HepG2 (cell line): ENCODE results near the gene ARHGDIA. TPM values are rescaled to one million over a fixed set of nuclear protein-coding genes. Genes with fewer than 3 reads are reported as not detected.

Experiments
- BRCA1 ChIP-seq: sonication (generic); formaldehyde crosslinking; IDR thresholded peaks from 2 replicates; pipeline ENCODE4 v1.4.0; 2020; ENCODE audit warnings: missing genetic modification reagents
- EHMT2 ChIP-seq: fragments of 200-600 bp; sonication (generic); IDR thresholded peaks from 2 replicates; pipeline ENCODE4 v1.7.0; 2017; ENCODE audit warnings: antibody characterized with exemption, low read depth, low read length, borderline replicate concordance
- ELF4 ChIP-seq: sonication (generic); formaldehyde crosslinking; IDR thresholded peaks from 2 replicates; pipeline ENCODE4 v1.5.0; 2020; ENCODE audit warnings: missing genetic modification reagents, mild to moderate bottlenecking, moderate library complexity, borderline replicate concordance
- HNRNPL ChIP-seq: fragments of 200-400 bp; formaldehyde crosslinking; IDR thresholded peaks from 2 replicates; pipeline ENCODE4 v1.6.1; 2017; ENCODE audit warnings: mild to moderate bottlenecking, low read depth, low read length
- HNRNPLL ChIP-seq: fragments of 200-400 bp; formaldehyde crosslinking; IDR thresholded peaks from 2 replicates; pipeline ENCODE4 v1.6.1; 2017; ENCODE audit warnings: mild to moderate bottlenecking, low read depth, low read length; ENCODE audit not compliant: poor library complexity, severe bottlenecking
- HOXA3 ChIP-seq: sonication (generic); formaldehyde crosslinking; IDR thresholded peaks from 2 replicates; pipeline ENCODE4 v1.5.0; 2020; ENCODE audit warnings: missing genetic modification reagents
- KDM2A ChIP-seq: sonication (generic); formaldehyde crosslinking; IDR thresholded peaks from 2 replicates; pipeline ENCODE4 v1.4.0; 2020; ENCODE audit warnings: low read depth, missing genetic modification reagents, borderline replicate concordance
- KLF16 ChIP-seq, 2 experiments: sonication (generic) in 1 of 2; formaldehyde crosslinking in 1 of 2; IDR thresholded peaks; 2 replicates each; pipeline versions ENCODE4 v1.6.1 to v1.8.0; 2016 to 2023; ENCODE audit warnings: missing genetic modification reagents in 2 of 2, missing compliant biosample characterization in 1 of 2
- MED1 ChIP-seq: sonication (generic); formaldehyde crosslinking; IDR thresholded peaks from 2 replicates; pipeline ENCODE4 v1.4.0; 2020; ENCODE audit warnings: missing genetic modification reagents
- NFIB ChIP-seq: sonication (generic); formaldehyde crosslinking; IDR thresholded peaks from 2 replicates; pipeline ENCODE4 v1.9.0; 2021; ENCODE audit warnings: missing genetic modification reagents, mild to moderate bottlenecking, borderline replicate concordance
- NFIC ChIP-seq: IDR thresholded peaks from 2 replicates; pipeline ENCODE4 v1.6.1; 2012; ENCODE audit warnings: mild to moderate bottlenecking, low read length, inconsistent platforms
- RBFOX2 ChIP-seq: fragments of 200-400 bp; formaldehyde crosslinking; IDR thresholded peaks from 2 replicates; pipeline ENCODE4 v1.6.1; 2017; ENCODE audit warnings: low read depth, mild to moderate bottlenecking, low read length
- RBM22 ChIP-seq: fragments of 200-400 bp; formaldehyde crosslinking; optimal IDR thresholded peaks from 2 replicates; pipeline ENCODE3; 2017; ENCODE audit warnings: mild to moderate bottlenecking, low read length, moderate library complexity
- ZBTB7B ChIP-seq: sonication (generic); formaldehyde crosslinking; IDR thresholded peaks from 2 replicates; pipeline ENCODE4 v1.4.0; 2020; ENCODE audit warnings: missing genetic modification reagents
- ZEB1 ChIP-seq: IDR thresholded peaks from 2 replicates; pipeline ENCODE4 v1.6.1; 2012; ENCODE audit warnings: mild to moderate bottlenecking, low read depth, inconsistent platforms; ENCODE audit not compliant: insufficient replicate concordance
- ZNF414 ChIP-seq: sonication (generic); formaldehyde crosslinking; IDR thresholded peaks from 2 replicates; pipeline ENCODE4 v1.5.0; 2020; ENCODE audit warnings: missing genetic modification reagents
- ZNF441 ChIP-seq: sonication (generic); formaldehyde crosslinking; IDR thresholded peaks from 2 replicates; pipeline ENCODE4 v1.7.0; 2021; ENCODE audit warnings: missing genetic modification reagents, borderline replicate concordance
- ZNF547 ChIP-seq: sonication (generic); formaldehyde crosslinking; IDR thresholded peaks from 2 replicates; pipeline ENCODE4 v1.5.1; 2020; ENCODE audit warnings: mild to moderate bottlenecking, missing genetic modification reagents
- ZNF614 ChIP-seq: IDR thresholded peaks from 2 replicates; pipeline ENCODE4 v1.6.1; 2018; ENCODE audit warnings: missing biosample characterization, missing genetic modification reagents, inconsistent platforms, borderline replicate concordance
- ZNF746 ChIP-seq: sonication (generic); formaldehyde crosslinking; IDR thresholded peaks from 2 replicates; pipeline ENCODE4 v1.8.0; 2022; ENCODE audit warnings: mild to moderate bottlenecking, missing genetic modification reagents
- polyA plus RNA-seq, 8 experiments: library from polyadenylated mRNA; depleted of rRNA in 3 of 8; stranded (reverse) in 7 of 8; unstranded in 1 of 8; fragments of >200 nt; fragmentation: Illumina TruSeq in 4 of 8; extraction: Trizol in 4 of 8; gene quantifications; 2 replicates each; pipeline versions ENCODE4 v1.2.1 to v1.2.3, GENCODE V29; 2011 to 2016; ENCODE audit warnings: low read depth in 4 of 8, missing spikeins in 1 of 8, mixed read lengths in 1 of 8; ENCODE audit not compliant: insufficient read depth in 1 of 8
- total RNA-seq, 5 experiments: library from RNA; depleted of rRNA; stranded (reverse); fragments of >200 nt; fragmentation: Illumina TruSeq; extraction: Trizol; gene quantifications; 2 replicates each; pipeline ENCODE4 v1.2.3, GENCODE V29; 2016; ENCODE audit warnings: low read depth in 1 of 5
- TF ChIP-seq, protein P1 (sequence below): sonication (generic); formaldehyde crosslinking; IDR thresholded peaks from 2 replicates; pipeline ENCODE4 v1.4.0; 2020; ENCODE audit warnings: missing genetic modification reagents
- TF ChIP-seq, protein P2 (sequence below): sonication (generic); formaldehyde crosslinking; IDR thresholded peaks from 2 replicates; pipeline ENCODE4 v1.4.0; 2020; ENCODE audit warnings: missing genetic modification reagents

Gene ARHGDIA
- total and polyA plus RNA-seq, 2 of the 13 experiments (the other 11 are each of a cell fraction or from before 2014, with no cell fraction given), result 40.0 to 64.0 TPM

DNA sequence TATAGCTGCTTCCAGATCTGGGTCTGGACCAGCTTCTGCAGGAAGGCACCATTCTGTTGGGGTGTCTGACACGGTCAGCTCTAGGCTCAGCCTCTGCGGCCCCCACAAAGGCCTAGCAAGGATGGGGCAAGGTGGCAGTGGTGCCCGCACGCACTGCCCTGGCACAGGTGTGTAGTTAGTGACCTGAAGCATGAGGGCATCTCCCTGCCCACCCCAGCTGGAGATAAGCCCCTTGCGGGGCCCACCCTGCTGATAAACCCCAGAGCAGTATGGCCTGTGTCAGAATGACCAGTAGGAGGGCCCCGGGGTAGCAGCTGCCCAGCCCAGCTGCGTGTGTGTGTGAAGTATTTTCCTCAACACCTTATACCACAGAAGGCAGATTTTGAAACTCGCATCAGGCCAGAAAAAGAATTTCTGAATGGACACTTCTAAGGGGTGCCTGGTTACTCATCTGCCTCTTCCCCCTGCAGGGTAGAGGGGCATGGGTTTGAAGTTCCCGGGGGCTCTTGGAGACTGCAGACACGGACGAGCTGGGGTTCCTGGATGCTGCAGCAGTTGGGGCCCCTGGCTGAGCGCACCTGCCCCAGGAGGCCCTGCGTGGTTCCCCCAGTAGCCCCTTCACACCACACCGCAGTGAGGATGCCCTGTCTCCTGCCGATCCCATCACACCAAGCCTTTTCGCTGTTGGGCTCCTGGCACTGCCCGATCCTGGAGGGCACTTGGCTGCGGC lies 4.5 kb downstream of the ARHGDIA start (continued):
- TF ChIP-seq ELF4 (CRISPR knock-in tag) (0 out of 2 replicates have a peak, but pooled peaks have one; percentile 44), HNRNPLL (peak; percentile 49), ZNF547 (CRISPR knock-in tag) (no peak), HOXA3 (CRISPR knock-in tag) (0 out of 2 replicates have a peak, but pooled peaks have one; percentile 23), HNRNPL (peak; percentile 66; the same call in 1 of the 2 replicates), ZNF746 (CRISPR knock-in tag) (no peak), KDM2A (peak; percentile 9; the same call in 1 of the 2 replicates), NFIC (0 out of 2 replicates have a peak, but pooled peaks have one; percentile 29), ZNF441 (CRISPR knock-in tag) (0 out of 2 replicates have a peak, but pooled peaks have one; percentile 11), RBFOX2 (peak; percentile 96; the same call in 1 of the 2 replicates), ZNF614 (CRISPR knock-in tag) (0 out of 2 replicates have a peak, but pooled peaks have one; percentile 3), NFIB (0 out of 2 replicates have a peak, but pooled peaks have one; percentile 3), EHMT2 (no peak), BRCA1 (peak; percentile 30; the same call in 1 of the 2 replicates), ZNF414 (CRISPR knock-in tag) (peak; percentile 33; the same call in 1 of the 2 replicates), KLF16 (CRISPR knock-in tag; IDR thresholded peaks at IDR 0.05) (peak in 1 of 2 experiments; percentile 14; a peak in 1 of 4 replicates), RBM22 (peak; percentile 63), ZBTB7B (CRISPR knock-in tag) (0 out of 2 replicates have a peak, but pooled peaks have one; percentile 3), MED1 (CRISPR knock-in tag) (0 out of 2 replicates have a peak, but pooled peaks have one; percentile 4), ZEB1 (peak; percentile 12)
- TF ChIP-seq, protein P1, sequence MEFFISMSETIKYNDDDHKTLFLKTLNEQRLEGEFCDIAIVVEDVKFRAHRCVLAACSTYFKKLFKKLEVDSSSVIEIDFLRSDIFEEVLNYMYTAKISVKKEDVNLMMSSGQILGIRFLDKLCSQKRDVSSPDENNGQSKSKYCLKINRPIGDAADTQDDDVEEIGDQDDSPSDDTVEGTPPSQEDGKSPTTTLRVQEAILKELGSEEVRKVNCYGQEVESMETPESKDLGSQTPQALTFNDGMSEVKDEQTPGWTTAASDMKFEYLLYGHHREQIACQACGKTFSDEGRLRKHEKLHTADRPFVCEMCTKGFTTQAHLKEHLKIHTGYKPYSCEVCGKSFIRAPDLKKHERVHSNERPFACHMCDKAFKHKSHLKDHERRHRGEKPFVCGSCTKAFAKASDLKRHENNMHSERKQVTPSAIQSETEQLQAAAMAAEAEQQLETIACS (CRISPR knock-in tag), result peak; percentile 27; the same call in 1 of the 2 replicates
- TF ChIP-seq, protein P2, sequence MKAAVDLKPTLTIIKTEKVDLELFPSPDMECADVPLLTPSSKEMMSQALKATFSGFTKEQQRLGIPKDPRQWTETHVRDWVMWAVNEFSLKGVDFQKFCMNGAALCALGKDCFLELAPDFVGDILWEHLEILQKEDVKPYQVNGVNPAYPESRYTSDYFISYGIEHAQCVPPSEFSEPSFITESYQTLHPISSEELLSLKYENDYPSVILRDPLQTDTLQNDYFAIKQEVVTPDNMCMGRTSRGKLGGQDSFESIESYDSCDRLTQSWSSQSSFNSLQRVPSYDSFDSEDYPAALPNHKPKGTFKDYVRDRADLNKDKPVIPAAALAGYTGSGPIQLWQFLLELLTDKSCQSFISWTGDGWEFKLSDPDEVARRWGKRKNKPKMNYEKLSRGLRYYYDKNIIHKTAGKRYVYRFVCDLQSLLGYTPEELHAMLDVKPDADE (CRISPR knock-in tag), result 0 out of 2 replicates have a peak, but pooled peaks have one; percentile 11
